GM15510 (cell line): ENCODE measurements around the gene ZNF564.

Experiments
- POLR2A ChIP-seq: IDR thresholded peaks from 3 replicates; pipeline ENCODE4 v1.6.1; 2011; ENCODE audit warnings: borderline replicate concordance; ENCODE audit not compliant: insufficient read length; ENCODE audit errors: extremely low read depth

The ZNF564 gene

DNA sequence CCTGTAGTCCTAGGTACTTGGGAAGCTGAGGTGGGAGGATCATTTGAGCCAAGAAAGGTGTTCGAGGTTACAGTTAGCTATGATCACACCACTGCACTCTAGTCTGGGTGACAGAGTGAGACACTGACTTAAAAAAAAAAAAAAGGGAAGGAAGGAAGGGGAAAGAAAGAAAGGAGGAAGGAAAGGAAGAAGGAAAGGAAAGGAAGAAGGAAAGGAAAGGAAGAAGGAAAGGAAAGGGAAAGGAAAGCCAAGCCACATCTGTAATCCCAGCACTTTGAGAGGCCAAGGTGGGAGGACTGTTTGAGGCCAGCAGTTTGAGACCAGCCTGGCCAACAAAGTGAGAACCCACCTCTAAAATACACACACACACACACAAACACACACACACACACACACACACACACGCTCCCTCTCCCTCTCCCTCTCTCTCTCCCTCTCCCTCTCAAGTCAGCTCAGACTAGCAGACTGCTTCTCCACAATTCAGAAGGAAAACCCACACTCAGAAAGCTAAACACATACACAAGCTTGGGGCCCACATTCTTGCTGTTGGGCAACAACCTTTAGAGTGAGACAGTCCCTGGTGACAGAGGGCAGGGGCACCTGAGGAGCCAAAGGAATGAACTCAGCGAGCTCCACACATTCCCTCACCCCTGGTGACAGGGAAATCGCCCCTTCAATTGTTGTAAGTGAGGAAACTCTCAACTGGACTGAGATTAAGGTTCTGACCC is 69.3 kb downstream of the ZNF564 start:
- TF ChIP-seq POLR2A: no peak

DNA sequence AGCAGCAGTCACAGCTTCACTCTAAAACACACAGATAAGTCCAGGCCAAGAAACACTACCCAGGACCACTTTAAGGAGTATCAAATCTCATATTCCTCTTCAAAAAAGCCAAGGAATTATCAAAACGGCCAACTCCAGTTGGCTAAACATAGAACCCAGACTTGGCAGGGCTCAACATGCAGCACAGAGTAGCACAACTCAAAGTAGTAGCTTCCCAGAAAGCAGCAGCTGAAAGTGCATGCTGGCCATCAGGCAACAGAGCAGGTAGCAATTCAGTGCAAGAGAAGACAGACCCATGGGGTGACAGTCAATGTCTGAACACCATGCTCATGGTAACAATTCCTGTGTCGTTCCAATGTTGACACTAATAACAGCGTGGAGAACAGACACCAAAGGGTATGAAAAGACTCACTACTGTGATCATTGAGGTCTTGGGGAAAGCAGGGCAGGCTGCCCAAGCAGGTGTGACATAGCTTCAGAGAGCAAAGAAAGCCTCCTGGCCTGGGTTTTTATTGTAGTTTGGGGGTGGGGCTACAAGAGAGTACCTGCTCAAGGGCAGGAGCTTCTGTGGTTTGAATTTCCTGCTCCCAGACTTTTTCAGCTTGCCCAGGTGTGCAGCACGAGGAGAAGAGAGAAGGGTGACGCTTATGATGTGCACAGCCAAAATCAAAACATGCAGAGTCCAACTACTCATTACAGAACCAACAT is 72.9 kb downstream of the ZNF564 start:
- TF ChIP-seq POLR2A: no peak
